HG02678 (cell line): Measurements from ENCODE around the gene DIAPH2.

Experiments
- ATAC-seq: cut with Tn5 transposase; IDR thresholded peaks from one replicate; pipeline ENCODE4 v1.9.1; 2021; ENCODE audit warnings: mild to moderate bottlenecking, moderate library complexity; ENCODE audit not compliant: unreplicated experiment

DIAPH2 gene

GRCh38 chrX:96924581-96924980 lies 239.9 kb downstream of the DIAPH2 start:
- ATAC-seq, result no peak

GRCh38 chrX:96929036-96929435 lies 244.4 kb downstream of the DIAPH2 start:
- ATAC-seq, result no peak

- no peak for ATAC-seq
Measured at GRCh38 chrX:96957718-96958117, 273.1 kb downstream of the DIAPH2 start.

GRCh38 chrX:96971812-96972211 lies 287.2 kb downstream of the DIAPH2 start:
- ATAC-seq, result no peak

GRCh38 chrX:96978906-96979305 lies 294.3 kb downstream of the DIAPH2 start:
- ATAC-seq, result no peak

- no peak for ATAC-seq
Measured at GRCh38 chrX:96979766-96980165, 295.1 kb downstream of the DIAPH2 start.

GRCh38 chrX:96982161-96982560 lies 297.5 kb downstream of the DIAPH2 start:
- ATAC-seq, result no peak

- no peak for ATAC-seq
Measured at GRCh38 chrX:96984538-96984937, 299.9 kb downstream of the DIAPH2 start.

- no peak for ATAC-seq
Measured at GRCh38 chrX:96985046-96985445, 300.4 kb downstream of the DIAPH2 start.

- no peak for ATAC-seq
Measured at GRCh38 chrX:96987228-96987627, 302.6 kb downstream of the DIAPH2 start.

- ATAC-seq, result no peak
Measured at GRCh38 chrX:96989830-96990571, 305.4 kb downstream of the DIAPH2 start.

- no peak for ATAC-seq
Measured at GRCh38 chrX:96994093-96994492, 309.5 kb downstream of the DIAPH2 start.

- ATAC-seq, result no peak
Measured at GRCh38 chrX:96997196-96997595, 312.6 kb downstream of the DIAPH2 start.

- ATAC-seq, result no peak
Measured at GRCh38 chrX:97000682-97001368, 316.2 kb downstream of the DIAPH2 start.

- ATAC-seq, result no peak
Measured at GRCh38 chrX:97006167-97006566, 321.5 kb downstream of the DIAPH2 start.

GRCh38 chrX:97009391-97009790 lies 324.7 kb downstream of the DIAPH2 start:
- ATAC-seq, result no peak

GRCh38 chrX:97011540-97011939 lies 326.9 kb downstream of the DIAPH2 start:
- no peak for ATAC-seq

- ATAC-seq, result no peak
Measured at GRCh38 chrX:97016106-97016505, 331.5 kb downstream of the DIAPH2 start.

- ATAC-seq, result no peak
Measured at GRCh38 chrX:97021680-97022079, 337.0 kb downstream of the DIAPH2 start.

GRCh38 chrX:97026406-97026805 lies 341.8 kb downstream of the DIAPH2 start:
- ATAC-seq, result no peak

GRCh38 chrX:97027384-97027922 lies 342.8 kb downstream of the DIAPH2 start:
- ATAC-seq, result no peak

GRCh38 chrX:97030463-97030862 lies 345.8 kb downstream of the DIAPH2 start:
- peak; percentile 72 for ATAC-seq
